HFFc6 (cell line): ENCODE results near the gene TPCN1. TPM values are rescaled to one million over a fixed set of nuclear protein-coding genes. Genes with fewer than 3 reads are reported as not detected.

ENCODE experiments used
- DNase-seq: peaks from one replicate; pipeline ENCODE4 v3.0.0-alpha.2; 2018
- H3K27ac Mint-ChIP-seq: 2 replicates; pipeline ENCODE4 v1.8.0; 2020; ENCODE audit warnings: mild to moderate bottlenecking, mixed read lengths
- H3K27me3 Mint-ChIP-seq: 2 replicates; pipeline ENCODE4 v1.8.0; 2021; ENCODE audit warnings: mild to moderate bottlenecking, moderate library complexity, mixed read lengths; ENCODE audit not compliant: insufficient read depth
- H3K36me3 Mint-ChIP-seq: 2 replicates; pipeline ENCODE4 v1.8.0; 2021; ENCODE audit warnings: low read depth, mixed read lengths
- H3K4me1 Mint-ChIP-seq: 2 replicates; pipeline ENCODE4 v1.8.0; 2020; ENCODE audit warnings: low read depth, mixed read lengths
- H3K4me3 Mint-ChIP-seq: 2 replicates; pipeline ENCODE4 v1.8.0; 2020; ENCODE audit warnings: mild to moderate bottlenecking, moderate library complexity, mixed read lengths
- H3K9me3 Mint-ChIP-seq: 2 replicates; pipeline ENCODE4 v1.8.0; 2020; ENCODE audit warnings: mild to moderate bottlenecking, mixed read lengths
- total RNA-seq, 6 experiments: library from RNA; stranded (reverse); fragmentation: NEBNext Ultra II Directional; extraction: Animal tissue kit (Norgen Biotek cat#: 25700); gene quantifications; 2 replicates in 1 of 6; 3 replicates in 5 of 6; pipeline ENCODE4 v1.2.3, GENCODE V29; 2021
- TF ChIP-seq, protein P1 (sequence below): fragments of 200-600 bp; sonication (generic); IDR thresholded peaks from 2 replicates; pipeline ENCODE4 v1.5.0; 2021; ENCODE audit warnings: antibody characterized with exemption, mild to moderate bottlenecking

The TPCN1 gene
- total RNA-seq, 6 experiments from 2014 or later = 19.0 to 33.3 (median 20.6) TPM

DNA sequence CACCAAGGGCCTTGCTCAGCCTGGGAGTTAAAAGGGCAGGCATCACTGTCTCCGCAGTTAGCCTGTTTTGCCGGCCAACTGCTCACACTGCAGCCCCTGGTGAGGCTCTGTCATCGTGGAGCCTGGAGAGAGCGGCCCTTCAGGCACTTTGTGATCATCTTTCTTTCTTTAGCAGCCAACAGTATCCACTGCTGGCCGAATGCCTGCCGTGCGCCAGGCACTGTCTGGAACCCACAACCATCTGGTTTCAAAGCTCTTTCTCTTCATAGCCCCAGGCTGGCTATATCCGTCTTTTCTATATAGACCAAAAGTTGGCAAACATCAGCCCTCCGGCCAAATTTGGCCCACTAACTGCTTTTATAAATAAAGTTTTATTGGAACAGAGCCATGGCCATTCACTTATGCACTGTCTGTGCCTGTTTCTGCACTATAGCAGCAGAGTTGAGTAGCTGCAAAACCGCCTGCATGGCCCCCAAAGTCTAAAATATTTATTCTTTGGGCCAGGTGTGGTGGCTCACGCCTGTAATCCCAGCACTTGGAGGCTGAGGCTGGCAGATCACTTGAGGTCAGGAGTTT, 84.1 kb downstream of the TPCN1 start:
- no peak overlapping the region for H3K4me3 Mint-ChIP-seq
- TF ChIP-seq, protein P1, sequence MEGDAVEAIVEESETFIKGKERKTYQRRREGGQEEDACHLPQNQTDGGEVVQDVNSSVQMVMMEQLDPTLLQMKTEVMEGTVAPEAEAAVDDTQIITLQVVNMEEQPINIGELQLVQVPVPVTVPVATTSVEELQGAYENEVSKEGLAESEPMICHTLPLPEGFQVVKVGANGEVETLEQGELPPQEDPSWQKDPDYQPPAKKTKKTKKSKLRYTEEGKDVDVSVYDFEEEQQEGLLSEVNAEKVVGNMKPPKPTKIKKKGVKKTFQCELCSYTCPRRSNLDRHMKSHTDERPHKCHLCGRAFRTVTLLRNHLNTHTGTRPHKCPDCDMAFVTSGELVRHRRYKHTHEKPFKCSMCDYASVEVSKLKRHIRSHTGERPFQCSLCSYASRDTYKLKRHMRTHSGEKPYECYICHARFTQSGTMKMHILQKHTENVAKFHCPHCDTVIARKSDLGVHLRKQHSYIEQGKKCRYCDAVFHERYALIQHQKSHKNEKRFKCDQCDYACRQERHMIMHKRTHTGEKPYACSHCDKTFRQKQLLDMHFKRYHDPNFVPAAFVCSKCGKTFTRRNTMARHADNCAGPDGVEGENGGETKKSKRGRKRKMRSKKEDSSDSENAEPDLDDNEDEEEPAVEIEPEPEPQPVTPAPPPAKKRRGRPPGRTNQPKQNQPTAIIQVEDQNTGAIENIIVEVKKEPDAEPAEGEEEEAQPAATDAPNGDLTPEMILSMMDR = no peak
- H3K27me3 Mint-ChIP-seq = no peaks in the 10 kb centered on the region; the same call in 1 of the 2 replicates
- no peaks in the 10 kb centered on the region for H3K9me3 Mint-ChIP-seq
- peaks cover 1% of the 10 kb centered on the region for H3K36me3 Mint-ChIP-seq
- H3K27ac Mint-ChIP-seq = no peak overlapping the region
- no peaks in the 10 kb centered on the region for H3K4me1 Mint-ChIP-seq
- no peak for DNase-seq

DNA sequence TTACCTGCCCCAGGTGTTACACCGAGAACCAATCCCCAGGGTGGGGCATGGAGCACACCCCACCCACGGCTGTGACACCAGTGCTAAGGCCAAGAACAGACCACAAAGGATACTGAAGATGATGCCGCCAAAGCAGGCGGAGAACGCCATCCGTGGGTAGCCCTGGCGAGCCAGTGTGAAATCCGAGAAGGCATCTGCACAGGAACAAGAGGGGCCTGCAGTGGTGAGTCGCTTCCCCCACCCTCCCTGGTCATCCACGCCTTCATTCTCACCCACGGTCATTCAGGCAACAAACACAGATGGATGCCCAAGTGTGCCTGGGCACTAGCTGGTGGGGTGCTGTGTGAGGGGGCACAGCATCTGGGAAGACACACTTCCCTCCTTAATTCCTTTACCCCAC, 85.1 kb downstream of the TPCN1 start:
- Mint-ChIP-seq H3K4me1 (no peaks in the 10 kb centered on the region), H3K4me3 (no peak overlapping the region), H3K9me3 (no peaks in the 10 kb centered on the region), H3K36me3 (peaks cover 5% of the 10 kb centered on the region), H3K27me3 (no peaks in the 10 kb centered on the region; the same call in 1 of the 2 replicates), H3K27ac (no peak overlapping the region)
- TF ChIP-seq, protein P1 = no peak
- DNase-seq = no peak

DNA sequence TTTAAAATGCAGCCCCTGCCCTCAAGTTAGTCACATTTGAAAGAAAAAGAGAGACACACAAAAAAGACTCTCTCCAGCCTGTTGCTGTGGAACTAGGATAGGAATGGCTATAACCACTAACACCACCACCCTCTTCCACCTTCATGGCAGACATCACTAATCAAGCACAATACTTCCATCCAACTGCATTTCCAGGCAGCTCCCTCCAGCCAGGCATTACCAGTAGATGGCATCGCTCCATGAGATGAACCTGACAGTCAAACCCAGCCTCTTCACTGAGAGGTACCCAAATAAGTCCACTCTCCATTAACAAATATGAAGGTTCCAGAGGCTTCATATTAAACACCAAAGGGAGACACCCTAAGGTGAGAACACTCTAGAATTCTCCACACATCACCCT, 89.2 kb downstream of the TPCN1 start:
- H3K4me3 Mint-ChIP-seq = no peak overlapping the region
- no peaks in the 10 kb centered on the region; the same call in 1 of the 2 replicates for H3K27me3 Mint-ChIP-seq
- H3K36me3 Mint-ChIP-seq = peaks cover 5% of the 10 kb centered on the region
- DNase-seq = no peak
- no peaks in the 10 kb centered on the region for H3K9me3 Mint-ChIP-seq
- H3K27ac Mint-ChIP-seq = no peak overlapping the region
- TF ChIP-seq, protein P1 = peak; percentile 56
- H3K4me1 Mint-ChIP-seq = peaks cover 6% of the 10 kb centered on the region; the same call in 1 of the 2 replicates

DNA sequence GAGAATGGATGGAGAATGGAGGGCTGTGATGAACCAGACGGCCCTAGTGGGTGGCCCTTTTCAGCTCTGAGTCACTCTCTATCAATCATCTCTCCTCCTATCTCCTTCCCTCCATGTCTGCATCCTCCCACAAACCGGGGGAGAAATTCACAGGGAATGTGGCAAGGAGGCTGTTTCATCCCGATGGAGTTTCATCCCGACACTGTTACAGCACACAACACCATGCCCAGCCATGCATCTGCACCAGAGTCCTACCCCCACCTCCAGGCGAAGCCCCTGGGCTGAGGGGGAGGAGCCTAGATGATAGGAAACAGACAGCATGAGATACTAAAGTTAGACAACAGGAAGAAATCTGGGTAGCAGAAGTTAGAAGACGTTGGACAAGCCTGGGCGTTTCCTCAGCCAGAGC, 92.9 kb downstream of the TPCN1 start:
- H3K9me3 Mint-ChIP-seq = no peaks in the 10 kb centered on the region
- no peaks in the 10 kb centered on the region; the same call in 1 of the 2 replicates for H3K27me3 Mint-ChIP-seq
- no peak for DNase-seq
- H3K4me1 Mint-ChIP-seq = peaks cover 6% of the 10 kb centered on the region; the same call in 1 of the 2 replicates
- no peak overlapping the region for H3K27ac Mint-ChIP-seq
- H3K4me3 Mint-ChIP-seq = no peak overlapping the region
- TF ChIP-seq, protein P1 = no peak
- H3K36me3 Mint-ChIP-seq = peaks cover 19% of the 10 kb centered on the region

DNA sequence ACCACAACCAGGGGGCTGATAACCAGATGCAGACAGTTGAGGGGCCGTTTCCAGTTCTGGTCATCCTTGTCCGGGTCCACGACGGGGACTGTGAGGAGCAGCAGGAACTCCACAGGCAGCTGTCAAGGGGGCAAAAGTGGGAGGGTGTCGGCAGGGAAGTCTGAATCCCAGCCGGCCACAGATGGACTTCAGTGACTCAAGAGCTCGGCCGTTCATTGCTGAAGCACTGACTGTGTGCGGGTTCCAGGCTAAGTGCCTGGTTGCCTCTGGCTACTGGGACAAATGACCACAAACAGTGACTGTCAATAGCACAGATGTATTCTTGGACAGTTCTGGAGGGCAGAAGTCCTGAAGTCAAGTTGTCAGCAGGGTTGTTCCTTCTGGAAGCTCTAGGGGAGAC, 94.1 kb downstream of the TPCN1 start:
- peaks cover 6% of the 10 kb centered on the region; the same call in 1 of the 2 replicates for H3K4me1 Mint-ChIP-seq
- peaks cover 18% of the 10 kb centered on the region for H3K36me3 Mint-ChIP-seq
- no peaks in the 10 kb centered on the region for H3K9me3 Mint-ChIP-seq
- TF ChIP-seq, protein P1 = no peak
- no peak overlapping the region for H3K4me3 Mint-ChIP-seq
- no peaks in the 10 kb centered on the region; the same call in 1 of the 2 replicates for H3K27me3 Mint-ChIP-seq
- no peak for DNase-seq
- no peak overlapping the region for H3K27ac Mint-ChIP-seq
